GM19351 (cell line): ENCODE results near the gene RAB31.
"Not testable (repeated sequence)": the region's sequence is repeated elsewhere in the genome, so short reads cannot be mapped to it uniquely, and the experiment has no call there.

ENCODE experiments used
- ATAC-seq: cut with Tn5 transposase; IDR thresholded peaks from one replicate; pipeline ENCODE4 v1.9.1; 2021; ENCODE audit warnings: mild to moderate bottlenecking, moderate library complexity; ENCODE audit not compliant: unreplicated experiment

The RAB31 gene

DNA sequence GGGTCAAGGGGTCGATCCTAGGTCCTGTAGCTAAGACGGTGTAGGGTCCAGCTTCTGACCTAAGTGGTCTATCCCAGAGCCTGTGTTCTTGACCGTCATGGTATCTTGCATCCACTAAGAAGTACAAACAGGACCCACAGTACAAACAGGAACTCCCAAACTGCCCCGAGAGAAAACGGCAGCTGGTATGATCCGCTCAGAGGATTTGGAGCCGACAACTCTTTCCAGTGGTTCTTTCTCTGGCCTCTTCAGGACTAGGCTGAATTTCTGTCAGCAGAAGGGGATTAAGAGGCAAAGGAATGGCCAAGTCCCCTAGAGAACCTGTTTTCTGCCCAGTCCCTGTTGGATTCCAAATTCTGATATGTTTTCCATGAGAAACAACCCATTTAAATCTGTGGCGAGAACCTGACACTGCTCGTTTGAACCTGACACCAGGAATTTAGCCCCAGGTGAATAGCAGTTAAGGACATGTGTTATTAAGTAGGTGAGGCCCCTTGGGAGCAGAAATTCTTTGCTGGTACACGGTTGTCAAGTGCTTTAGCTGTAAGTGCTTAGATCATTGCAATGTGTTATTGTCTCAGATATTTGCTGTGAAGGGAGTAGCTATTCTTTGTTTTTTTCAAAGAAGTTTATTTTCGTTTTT is 127.1 kb downstream of the RAB31 start:
- no peak for ATAC-seq

DNA sequence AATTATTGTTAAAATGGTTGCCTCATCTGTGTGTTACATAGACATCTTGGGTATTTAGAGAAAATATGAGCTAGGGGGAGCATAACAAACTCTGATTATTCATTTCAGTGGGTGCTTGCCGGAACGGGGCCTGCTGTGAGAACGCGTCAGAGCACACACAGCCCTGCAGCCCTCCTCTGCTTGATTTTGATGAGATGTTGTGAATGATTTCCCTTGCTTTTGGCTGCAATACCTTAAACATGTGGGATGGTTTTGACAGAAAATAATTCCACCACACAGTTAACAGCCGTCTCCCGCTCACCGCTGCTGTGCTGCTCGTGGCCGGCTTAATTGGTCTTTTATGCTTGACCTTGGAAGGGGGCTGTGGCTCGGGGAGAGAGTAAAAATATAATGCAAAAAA is 127.7 kb downstream of the RAB31 start:
- no peak for ATAC-seq

DNA sequence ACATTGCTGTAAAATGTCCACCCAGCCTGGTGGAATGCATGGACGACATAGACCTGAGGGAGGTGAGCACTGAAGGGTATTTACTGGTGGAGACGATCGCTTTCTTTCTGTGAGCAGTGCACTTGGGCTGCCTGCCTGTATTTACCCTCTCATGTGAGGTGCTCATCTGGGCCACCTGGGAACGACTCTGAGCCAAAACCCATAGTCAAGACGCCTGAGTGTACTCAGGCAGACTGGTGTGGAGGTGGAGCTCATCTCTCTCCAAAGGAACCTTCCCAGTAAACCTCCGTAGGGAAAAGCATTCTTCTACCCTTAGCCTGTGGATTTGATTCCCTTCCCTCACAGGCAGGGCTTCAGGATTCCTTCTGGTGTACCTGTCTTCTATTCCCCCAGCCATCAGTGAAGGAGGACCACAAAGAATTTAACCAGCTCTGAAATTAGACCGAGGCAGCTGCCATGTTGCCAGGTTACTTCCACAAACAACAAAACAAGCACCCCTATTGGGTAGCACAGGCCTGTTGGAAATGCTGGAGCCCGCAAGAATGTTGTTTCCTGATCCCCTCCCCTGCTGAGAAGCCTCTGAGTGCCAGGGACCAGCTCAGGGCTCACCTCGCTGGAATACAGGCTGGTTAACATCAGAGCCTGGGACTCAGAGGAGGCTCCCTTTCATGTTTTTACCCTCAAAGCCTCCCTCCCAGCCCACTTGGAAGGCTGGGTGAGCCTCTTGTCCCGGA is 130.2 kb downstream of the RAB31 start:
- ATAC-seq, result no peak

DNA sequence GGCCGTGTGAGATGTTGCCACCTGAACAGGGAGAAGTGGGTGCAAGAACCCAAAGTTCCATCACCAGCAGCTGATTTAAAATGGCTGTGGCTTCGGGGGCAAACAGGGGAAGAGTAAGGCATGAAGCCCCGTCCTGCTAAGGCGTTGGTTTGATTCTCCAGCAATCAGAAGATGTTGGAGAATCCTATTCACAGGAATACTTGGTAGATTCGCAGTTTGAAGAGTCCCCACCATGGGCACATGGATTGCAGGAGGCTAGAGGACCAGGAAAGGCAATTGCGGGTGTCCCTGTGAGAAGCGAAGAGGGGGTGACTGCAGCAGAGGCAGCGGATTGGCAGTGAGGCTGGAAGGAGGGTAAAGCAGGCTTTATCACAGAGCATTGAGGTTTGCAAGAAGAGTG is 131.1 kb downstream of the RAB31 start:
- no peak for ATAC-seq

DNA sequence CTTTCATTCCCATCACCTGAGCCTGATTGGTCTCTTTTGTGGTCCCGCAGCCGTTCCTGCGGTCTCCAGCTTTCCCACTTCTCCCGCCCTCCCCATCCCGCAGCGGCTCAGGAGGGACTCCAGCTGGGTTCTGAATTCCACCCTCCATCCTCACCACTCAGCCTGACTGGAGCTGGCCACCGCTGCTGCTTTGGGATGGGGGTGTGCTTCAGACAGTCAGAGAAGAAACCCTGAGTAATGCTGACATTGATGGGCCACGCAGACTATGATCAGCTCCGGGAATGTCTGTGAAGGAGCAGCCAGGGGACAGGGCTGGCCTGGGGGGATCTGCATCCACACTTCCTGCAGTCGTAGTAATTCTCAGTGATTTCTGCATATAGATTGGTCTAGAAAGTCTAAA is 131.8 kb downstream of the RAB31 start:
- ATAC-seq, result no peak

DNA sequence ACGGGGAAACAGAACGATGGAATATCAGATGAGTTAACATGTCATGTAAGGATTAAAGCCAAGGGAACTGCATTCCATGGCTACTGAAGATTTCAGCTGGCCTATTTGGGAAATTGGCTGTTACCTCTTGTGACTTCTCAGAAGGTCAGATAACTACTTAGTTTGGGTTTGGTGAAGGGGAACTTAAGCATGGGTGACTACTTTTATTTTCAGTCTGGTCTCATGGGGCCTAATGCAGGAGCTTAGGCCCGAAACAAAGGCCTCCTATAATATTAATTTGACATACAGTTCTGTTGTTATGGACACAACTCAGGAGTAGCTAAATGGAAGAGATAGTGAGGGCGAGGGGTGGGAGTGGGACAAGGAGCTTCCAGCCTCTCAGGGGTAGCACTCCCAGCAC is 133.7 kb downstream of the RAB31 start:
- ATAC-seq, result no peak

DNA sequence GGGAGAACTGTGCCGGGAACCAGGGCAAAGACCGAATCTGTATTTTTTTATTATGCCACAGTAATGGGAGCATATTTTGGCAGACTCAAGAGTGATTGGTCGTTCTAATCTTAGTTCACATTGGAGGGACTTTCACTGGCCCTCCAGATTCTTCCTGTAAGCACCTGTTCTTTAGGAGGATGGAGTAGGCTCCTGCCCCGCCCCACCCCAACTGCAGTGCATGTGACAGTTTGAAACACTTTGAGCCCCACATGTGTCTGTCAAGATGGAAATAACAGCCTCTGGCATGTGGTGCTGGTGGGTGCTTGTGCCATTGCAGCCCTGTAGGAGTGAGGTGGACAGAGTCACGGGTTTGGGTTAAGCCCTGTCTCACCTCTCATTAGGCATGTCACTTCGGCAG is 134.3 kb downstream of the RAB31 start:
- no peak for ATAC-seq

DNA sequence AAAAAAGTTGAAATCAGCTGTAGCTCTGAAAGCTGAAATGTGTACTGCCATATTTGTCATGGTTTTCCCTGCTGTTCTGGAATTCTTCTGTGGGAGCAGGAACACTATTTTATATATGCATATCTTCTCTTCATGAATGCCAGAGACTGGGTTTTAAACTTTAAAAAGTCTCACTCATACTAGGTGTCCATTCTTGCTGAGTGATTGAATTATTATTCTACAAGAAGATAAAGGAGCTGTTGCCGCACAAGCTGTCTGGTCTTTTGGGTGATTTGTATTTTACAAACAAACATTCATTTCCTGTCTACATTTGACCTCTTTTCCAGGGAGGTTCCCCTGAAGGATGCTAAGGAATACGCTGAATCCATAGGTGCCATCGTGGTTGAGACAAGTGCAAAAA is 137.2 kb downstream of the RAB31 start:
- no peak for ATAC-seq

DNA sequence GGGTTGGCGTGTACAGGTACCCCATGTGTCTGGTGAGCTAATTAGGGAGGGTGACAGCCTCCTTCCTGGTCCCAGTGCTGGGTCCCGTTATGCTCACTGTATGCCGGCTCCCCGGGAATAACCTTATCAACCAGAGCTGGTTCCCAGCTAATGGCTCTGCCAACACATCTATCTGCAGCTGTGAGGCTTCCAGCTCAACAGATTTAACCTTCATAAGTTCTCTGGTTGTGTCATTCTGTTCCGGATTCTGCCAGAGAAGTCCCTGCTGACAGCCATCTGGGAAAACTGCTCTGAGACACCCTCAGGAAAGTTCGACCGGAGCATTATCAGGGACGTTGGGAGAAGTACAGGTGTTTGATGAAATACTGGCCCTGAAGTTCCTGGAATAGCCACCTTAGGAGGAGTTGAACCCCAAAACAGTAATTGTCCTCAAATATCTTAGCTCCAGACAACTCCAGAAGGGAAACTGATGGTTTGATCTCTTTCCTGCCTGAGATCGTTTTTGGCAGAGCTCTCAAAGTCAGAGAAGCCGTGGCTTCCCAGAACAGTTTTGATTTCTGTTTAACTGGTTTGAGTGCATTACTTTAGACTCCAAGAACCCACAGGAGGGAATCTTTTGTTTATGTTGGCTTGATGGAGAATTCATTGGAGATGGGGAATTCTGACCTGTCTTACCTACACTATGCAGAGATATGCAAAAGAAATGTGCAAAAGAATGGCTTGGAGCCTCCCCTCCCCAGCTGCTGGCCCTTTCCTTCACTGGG is 138.2 kb downstream of the RAB31 start:
- ATAC-seq, result no peak

DNA sequence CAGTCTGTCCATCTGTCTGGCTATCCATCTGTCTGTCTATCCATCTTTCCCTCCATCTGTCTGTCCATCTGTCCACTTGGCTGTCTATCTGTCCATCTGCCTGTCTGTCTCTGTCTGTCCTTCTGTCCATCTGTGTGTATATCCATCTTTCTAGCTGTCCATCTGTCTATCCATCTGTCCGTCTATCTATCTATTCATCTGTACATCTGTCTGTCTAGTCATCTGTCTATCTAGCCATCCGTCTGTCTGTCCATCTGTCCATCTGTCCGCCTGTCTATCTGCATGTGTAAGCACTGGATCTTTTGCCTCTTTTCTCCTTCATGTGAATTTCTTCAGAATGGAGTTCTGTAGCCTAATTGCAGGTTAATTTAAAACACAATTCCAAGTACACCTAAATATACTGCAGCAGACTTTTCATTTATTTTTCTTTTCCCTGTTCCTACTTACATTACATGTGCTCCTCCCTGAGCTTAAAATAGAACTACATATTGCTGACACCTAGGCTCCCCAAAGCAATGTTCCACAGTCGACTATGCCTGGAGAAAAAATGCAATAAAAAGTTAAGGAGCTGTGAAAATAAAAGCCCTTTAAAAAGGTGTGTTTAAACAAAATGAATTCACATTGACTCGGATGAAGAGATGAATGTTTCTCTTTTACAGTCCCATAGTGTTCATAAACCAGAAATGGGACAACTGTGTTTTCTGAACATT is 140.2 kb downstream of the RAB31 start:
- no peak for ATAC-seq

DNA sequence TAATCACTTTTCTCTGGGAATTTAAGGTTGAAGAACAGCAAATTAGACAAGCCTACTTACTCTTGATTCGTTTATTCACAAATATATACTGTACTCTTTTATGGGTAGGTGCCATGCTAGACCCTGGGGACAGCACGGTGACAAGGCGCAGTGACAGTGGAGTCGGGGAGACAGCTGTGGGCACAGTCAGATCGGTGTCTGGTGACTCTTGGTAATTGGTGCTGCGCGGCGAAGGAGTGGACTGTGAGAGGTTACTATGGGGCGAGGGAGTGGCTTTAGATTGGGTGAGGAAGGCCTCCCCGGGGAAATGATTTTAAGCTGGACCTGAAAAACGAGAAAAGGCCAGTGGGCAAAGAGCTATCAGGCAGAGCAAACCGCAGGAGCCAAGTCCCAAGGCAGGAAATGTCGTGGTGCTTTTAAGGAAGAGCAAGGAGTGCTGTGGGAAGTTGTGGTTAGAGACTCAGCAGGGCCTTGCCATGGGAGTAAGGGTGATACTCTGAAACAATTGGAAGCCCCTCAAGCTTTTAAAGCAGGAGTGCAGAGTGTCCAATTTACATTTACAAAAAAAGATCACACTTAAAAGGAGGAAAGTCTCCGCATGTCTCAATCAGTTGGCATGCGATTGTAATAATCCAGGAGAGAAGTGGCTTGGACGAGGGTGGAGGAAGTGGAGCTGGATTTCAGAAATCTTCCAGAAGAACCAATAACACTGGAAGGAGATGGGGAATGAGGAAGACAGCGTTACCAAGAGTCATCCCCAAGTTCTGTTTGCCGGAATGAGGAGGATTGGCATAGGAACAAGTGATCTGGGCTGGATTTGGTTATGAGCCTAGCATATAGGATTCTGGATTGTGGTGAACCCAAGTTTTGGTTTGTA is 141.5 kb downstream of the RAB31 start:
- no peak for ATAC-seq

DNA sequence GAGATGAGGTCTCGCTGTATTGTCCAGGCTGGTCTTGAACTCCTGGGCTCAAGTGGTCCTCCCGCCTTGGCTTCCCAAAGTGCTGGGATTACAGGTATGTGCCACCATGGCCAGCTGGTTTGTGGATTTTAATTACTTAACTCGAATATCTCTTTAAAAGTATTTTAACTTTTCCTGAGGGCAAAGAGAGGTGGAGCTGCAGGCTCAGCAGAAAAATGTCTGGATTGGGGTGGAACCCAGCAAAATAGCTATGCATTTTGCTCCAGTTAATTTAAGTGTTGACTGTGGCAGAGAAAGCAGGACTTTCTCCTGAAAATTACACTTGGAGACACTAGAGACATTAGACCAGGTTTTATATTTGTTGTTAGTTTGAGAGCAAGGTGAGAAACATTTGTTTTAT is 142.2 kb downstream of the RAB31 start:
- ATAC-seq, result no peak

DNA sequence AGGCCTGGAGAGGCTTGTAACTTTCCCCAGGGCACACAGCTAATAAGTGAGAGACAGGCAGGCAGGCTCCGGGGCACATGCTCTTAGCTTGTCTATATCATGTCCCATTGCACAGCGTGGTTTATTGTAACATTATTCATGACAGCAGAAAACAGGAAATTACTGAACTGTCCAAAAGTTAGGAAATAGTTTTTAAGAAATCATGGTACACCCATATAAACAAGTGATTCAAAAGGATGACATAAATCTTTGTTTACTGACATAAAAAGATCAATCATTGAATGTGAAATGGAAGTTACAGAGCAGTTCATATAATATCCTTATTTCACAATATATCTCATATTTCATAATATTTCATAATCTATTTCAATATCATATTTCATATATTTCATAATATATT is 143.4 kb downstream of the RAB31 start:
- ATAC-seq, result no peak

DNA sequence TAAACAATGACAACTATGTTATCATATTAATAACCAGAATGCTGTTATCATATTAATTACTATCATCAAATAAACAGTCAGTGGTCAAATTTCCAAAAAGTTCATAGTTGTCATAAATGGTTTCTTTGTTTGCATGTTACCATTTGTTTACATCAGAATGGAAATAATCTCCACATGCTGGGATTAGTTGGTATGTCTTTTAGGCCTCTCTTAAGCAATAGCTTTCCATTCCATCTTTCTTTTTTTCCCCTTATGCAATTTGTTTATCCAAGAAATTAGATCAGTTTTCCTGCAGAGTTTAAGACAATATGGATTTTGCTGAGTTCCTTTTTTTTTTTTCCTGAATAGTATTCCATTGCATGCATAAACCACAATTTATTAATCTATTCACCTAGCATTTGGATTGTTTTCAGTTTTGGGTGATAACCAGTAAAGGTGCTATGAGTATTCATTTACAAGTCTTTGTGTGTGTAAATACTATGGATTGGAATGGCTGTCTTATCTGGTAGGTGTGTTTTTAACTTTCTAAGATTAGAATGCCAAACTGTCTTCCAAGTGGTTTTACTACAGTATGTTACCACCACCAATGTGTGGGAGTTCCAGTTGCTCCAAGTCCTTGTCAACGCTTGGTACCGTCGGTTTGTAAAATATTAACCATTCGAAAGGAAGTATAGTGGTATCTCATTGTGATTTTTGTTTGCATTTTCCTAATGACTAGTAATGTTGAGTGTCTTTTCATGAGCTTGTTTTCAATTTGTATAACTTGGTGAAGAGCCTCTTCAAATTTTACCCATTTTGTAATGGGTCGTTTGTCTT is 144.4 kb downstream of the RAB31 start:
- no peak for ATAC-seq

DNA sequence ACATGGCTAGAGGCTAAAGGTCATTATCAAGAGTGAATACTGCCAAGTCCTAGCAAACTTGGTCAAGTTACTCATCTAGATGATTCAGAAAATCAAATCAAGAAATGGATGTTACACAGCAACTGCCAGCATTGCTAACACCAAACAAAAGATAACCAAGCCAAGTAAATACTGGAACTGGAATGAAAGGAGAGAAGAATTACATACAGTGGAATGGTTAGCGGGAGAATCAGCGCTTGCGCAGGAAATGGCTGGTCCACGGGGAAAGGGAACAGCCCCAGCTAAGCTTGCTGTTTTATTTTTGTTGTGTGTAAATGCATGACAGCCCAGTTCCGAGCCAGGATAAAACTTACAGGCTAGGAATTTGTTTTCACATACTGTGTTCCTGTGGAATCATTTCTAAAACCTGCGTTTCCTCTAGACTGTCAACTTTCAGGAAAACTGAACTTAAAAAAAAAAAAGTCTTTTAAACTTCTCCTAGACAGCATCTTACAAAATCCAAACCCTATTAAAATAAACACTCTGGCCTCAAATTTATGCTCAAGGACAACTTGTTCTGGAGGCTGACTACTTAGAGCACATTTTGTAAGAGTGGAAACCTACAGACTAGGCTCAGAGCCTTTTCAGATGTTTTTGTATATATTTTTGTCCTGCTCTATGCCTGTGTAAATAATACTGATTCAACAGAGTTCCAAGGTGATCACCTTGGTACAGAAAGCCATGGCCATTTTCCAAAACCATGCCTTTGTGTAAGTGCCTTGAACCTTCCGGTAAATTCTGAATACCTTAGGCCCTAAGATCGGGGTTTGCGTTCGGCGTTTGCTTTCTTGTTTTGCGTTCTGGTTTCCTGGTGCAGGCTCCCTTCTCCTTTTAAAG is 146.9 kb downstream of the RAB31 start:
- ATAC-seq, result no peak

DNA sequence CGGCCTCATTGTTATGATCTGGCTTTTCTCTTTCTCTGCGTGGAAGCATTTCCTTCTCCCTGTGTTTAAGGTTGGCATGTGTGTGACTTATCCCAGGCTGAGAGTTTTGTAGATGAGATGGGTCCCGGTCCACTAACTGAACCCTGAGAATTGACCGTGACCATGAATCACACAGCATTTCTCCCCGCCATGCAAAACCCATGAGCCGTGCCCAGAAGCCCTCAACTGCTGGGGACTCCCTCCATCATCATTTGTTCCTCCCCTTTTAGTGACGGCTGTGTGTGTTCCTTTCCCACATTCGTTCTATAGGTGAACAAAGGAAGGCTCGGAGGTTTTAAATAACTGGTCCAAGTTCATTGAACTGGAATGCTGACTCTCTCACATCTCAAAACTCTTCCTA is 147.6 kb downstream of the RAB31 start:
- ATAC-seq, result no peak

DNA sequence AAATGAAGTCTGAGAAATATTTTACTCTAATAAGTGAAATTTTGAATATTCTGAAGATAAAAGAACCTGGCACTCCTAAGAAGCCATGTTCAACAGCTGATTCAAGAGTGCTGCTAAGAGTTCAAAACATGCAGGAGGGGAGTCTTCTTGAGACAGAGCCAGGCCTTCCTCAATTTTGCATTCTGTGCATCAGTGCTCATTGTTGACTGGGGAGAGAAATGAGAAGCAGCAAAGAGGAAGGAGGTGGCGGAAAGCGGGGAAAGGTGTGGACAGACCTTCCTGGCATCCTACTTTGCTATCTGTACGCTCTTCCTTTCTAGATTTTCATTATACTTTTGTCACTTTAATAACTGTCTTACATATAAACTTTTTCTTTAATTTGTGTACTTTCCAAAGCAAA is 148.0 kb downstream of the RAB31 start:
- ATAC-seq, result no peak

DNA sequence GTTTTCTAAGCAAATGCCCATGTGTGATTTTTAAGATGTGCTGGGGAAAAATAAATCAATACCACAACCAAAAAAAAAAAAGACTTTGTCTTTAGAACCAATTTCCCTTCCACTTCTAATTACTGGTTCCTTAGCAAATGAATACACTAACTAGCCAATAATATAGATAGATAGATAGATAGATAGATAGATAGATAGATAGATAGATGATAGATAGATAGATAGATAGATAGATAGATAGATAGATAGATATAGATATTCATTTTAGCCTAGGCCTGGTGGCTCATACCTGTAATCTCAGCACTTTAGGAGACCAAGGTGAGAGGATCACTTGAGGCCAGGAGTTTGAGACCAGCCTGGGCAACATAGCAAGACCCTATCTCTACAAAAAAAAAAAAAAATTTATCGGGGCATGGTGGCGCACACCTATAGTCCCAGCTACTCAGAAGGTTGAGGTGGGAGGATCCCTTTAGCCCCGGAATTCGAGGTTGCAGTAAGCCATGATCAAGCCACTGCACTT is 149.4 kb downstream of the RAB31 start:
- ATAC-seq, result not testable (repeated sequence)
